IgD-negative memory B cell (primary cell): ENCODE measurements around the gene NPPC. TPM values are rescaled to one million over a fixed set of nuclear protein-coding genes. Genes with fewer than 3 reads are reported as not detected.
"Not testable (repeated sequence)": the region's sequence is repeated elsewhere in the genome, so short reads cannot be mapped to it uniquely, and the experiment has no call there.

Source experiments
- H3K27ac Mint-ChIP-seq, 3 donors: one replicate each; pipeline ENCODE4 v1.8.0; 2020 to 2022; ENCODE audit warnings: mild to moderate bottlenecking in 3 of 3, mixed read lengths in 3 of 3, moderate library complexity in 1 of 3
- H3K27me3 Mint-ChIP-seq: one replicate; pipeline ENCODE4 v1.8.0; 2021; ENCODE audit warnings: mixed read lengths
- H3K36me3 Mint-ChIP-seq: one replicate; pipeline ENCODE4 v1.8.0; 2020; ENCODE audit warnings: mild to moderate bottlenecking, mixed read lengths
- H3K4me1 Mint-ChIP-seq, 3 donors: one replicate each; pipeline ENCODE4 v1.8.0; 2020 to 2022; ENCODE audit warnings: mixed read lengths in 3 of 3, mild to moderate bottlenecking in 1 of 3
- H3K4me3 Mint-ChIP-seq, 4 donors: one replicate each; pipeline ENCODE4 v1.8.0; 2020 to 2022; ENCODE audit warnings: mild to moderate bottlenecking in 4 of 4, mixed read lengths in 4 of 4, moderate library complexity in 3 of 4
- H3K9me3 Mint-ChIP-seq, 3 donors: one replicate each; pipeline ENCODE4 v1.8.0; 2020 to 2021; ENCODE audit warnings: mixed read lengths in 3 of 3, mild to moderate bottlenecking in 1 of 3
- polyA plus RNA-seq: library from polyadenylated mRNA; unstranded; fragments of 300-500 nt; fragmentation: Illumina TruSeq; gene quantifications from one replicate; pipeline ENCODE4 v1.2.3, GENCODE V29; 2021

NPPC gene
- polyA plus RNA-seq, 1 donor from 2014 or later: not detected

GRCh38 chr2:231919341-231920035, 6.7 kb downstream of the NPPC start:
- Mint-ChIP-seq H3K4me3 (peak overlapping the region in 1 of 4 donors; percentile 5), H3K27ac (no peak overlapping the region), H3K9me3 (no peaks in the 10 kb centered on the region), H3K36me3 (no peaks in the 10 kb centered on the region), H3K27me3 (peaks cover 22% of the 10 kb centered on the region), H3K4me1 (peaks cover 2 to 4% (median 3%) of the 10 kb centered on the region in 3 donors)

GRCh38 chr2:231918501-231919330, 7.5 kb downstream of the NPPC start:
- peaks cover 17% of the 10 kb centered on the region for H3K27me3 Mint-ChIP-seq
- H3K27ac Mint-ChIP-seq: no peak overlapping the region
- no peak overlapping the region for H3K4me3 Mint-ChIP-seq
- H3K36me3 Mint-ChIP-seq: no peaks in the 10 kb centered on the region
- H3K9me3 Mint-ChIP-seq: no peaks in the 10 kb centered on the region
- H3K4me1 Mint-ChIP-seq: peaks cover 0 to 2% (median 0%) of the 10 kb centered on the region in 3 donors

GRCh38 chr2:231917280-231918066, 8.7 kb downstream of the NPPC start:
- H3K27ac Mint-ChIP-seq: no peak overlapping the region
- no peaks in the 10 kb centered on the region for H3K36me3 Mint-ChIP-seq
- no peak overlapping the region for H3K4me3 Mint-ChIP-seq
- H3K27me3 Mint-ChIP-seq: peaks cover 10% of the 10 kb centered on the region
- H3K4me1 Mint-ChIP-seq: peaks cover 0 to 2% (median 0%) of the 10 kb centered on the region in 3 donors
- no peaks in the 10 kb centered on the region for H3K9me3 Mint-ChIP-seq

GRCh38 chr2:231914077-231914690, 12.0 kb downstream of the NPPC start:
- no peak overlapping the region for H3K4me3 Mint-ChIP-seq
- H3K36me3 Mint-ChIP-seq: no peaks in the 10 kb centered on the region
- H3K27me3 Mint-ChIP-seq: peaks cover 9% of the 10 kb centered on the region
- peaks cover 0 to 3% (median 0%) of the 10 kb centered on the region in 3 donors for H3K4me1 Mint-ChIP-seq
- no peak overlapping the region for H3K27ac Mint-ChIP-seq
- H3K9me3 Mint-ChIP-seq: no peaks in the 10 kb centered on the region

- Mint-ChIP-seq H3K27ac (no peak overlapping the region), H3K4me3 (no peak overlapping the region), H3K9me3 (no peaks in the 10 kb centered on the region), H3K27me3 (peaks cover 9% of the 10 kb centered on the region), H3K4me1 (peaks cover 0 to 1% (median 0%) of the 10 kb centered on the region in 3 donors), H3K36me3 (no peaks in the 10 kb centered on the region)
These were observed 14.8 kb downstream of the NPPC start for GRCh38 chr2:231911381-231911780.

- no peak overlapping the region for H3K27ac Mint-ChIP-seq
These were observed 15.4 kb downstream of the NPPC start for GRCh38 chr2:231910771-231911170.

GRCh38 chr2:231910161-231910560, 16.0 kb downstream of the NPPC start:
- not testable (repeated sequence) for H3K4me1 Mint-ChIP-seq, H3K27ac Mint-ChIP-seq, H3K27me3 Mint-ChIP-seq, H3K9me3 Mint-ChIP-seq, H3K36me3 Mint-ChIP-seq
- H3K4me3 Mint-ChIP-seq: peak overlapping the region in 1 of 4 donors; percentile 25

More at GRCh38 chr2:231910771-231911170, 15.4 kb downstream of the NPPC start:
- H3K9me3 Mint-ChIP-seq: no peaks in the 10 kb centered on the region
- no peaks in the 10 kb centered on the region for H3K36me3 Mint-ChIP-seq
- no peak overlapping the region for H3K4me3 Mint-ChIP-seq
- peaks cover 0 to 1% (median 0%) of the 10 kb centered on the region in 3 donors for H3K4me1 Mint-ChIP-seq
- peaks cover 9% of the 10 kb centered on the region for H3K27me3 Mint-ChIP-seq

- no peak overlapping the region for H3K27ac Mint-ChIP-seq
- H3K9me3 Mint-ChIP-seq: no peaks in the 10 kb centered on the region
- H3K4me1 Mint-ChIP-seq: peaks cover 0 to 1% (median 0%) of the 10 kb centered on the region in 3 donors
- H3K4me3 Mint-ChIP-seq: no peak overlapping the region
- no peaks in the 10 kb centered on the region for H3K36me3 Mint-ChIP-seq
- H3K27me3 Mint-ChIP-seq: peaks cover 9% of the 10 kb centered on the region
These were observed 16.6 kb downstream of the NPPC start for GRCh38 chr2:231909631-231910030.

- peaks cover 0 to 1% (median 0%) of the 10 kb centered on the region in 3 donors for H3K4me1 Mint-ChIP-seq
- H3K27ac Mint-ChIP-seq: no peak overlapping the region
- H3K4me3 Mint-ChIP-seq: no peak overlapping the region
- peaks cover 6% of the 10 kb centered on the region for H3K27me3 Mint-ChIP-seq
- H3K9me3 Mint-ChIP-seq: no peaks in the 10 kb centered on the region
- no peaks in the 10 kb centered on the region for H3K36me3 Mint-ChIP-seq
These were observed 17.6 kb downstream of the NPPC start for GRCh38 chr2:231908584-231908983.

GRCh38 chr2:231907765-231908164, 18.4 kb downstream of the NPPC start:
- Mint-ChIP-seq H3K36me3 (no peaks in the 10 kb centered on the region), H3K4me3 (no peak overlapping the region), H3K4me1 (peaks cover 0 to 1% (median 0%) of the 10 kb centered on the region in 3 donors), H3K27ac (no peak overlapping the region), H3K27me3 (peaks cover 5% of the 10 kb centered on the region), H3K9me3 (no peaks in the 10 kb centered on the region)

GRCh38 chr2:231905026-231905425, 21.2 kb downstream of the NPPC start:
- peaks cover 5% of the 10 kb centered on the region for H3K27me3 Mint-ChIP-seq
- H3K4me3 Mint-ChIP-seq: no peak overlapping the region
- H3K4me1 Mint-ChIP-seq: peaks cover 0 to 1% (median 0%) of the 10 kb centered on the region in 3 donors
- H3K27ac Mint-ChIP-seq: peak overlapping the region in 1 of 3 donors; percentile 53
- H3K9me3 Mint-ChIP-seq: no peaks in the 10 kb centered on the region
- no peaks in the 10 kb centered on the region for H3K36me3 Mint-ChIP-seq

GRCh38 chr2:231904161-231904611, 22.0 kb downstream of the NPPC start:
- no peaks in the 10 kb centered on the region for H3K36me3 Mint-ChIP-seq
- H3K27me3 Mint-ChIP-seq: peaks cover 6% of the 10 kb centered on the region
- no peaks in the 10 kb centered on the region for H3K9me3 Mint-ChIP-seq
- no peak overlapping the region for H3K4me3 Mint-ChIP-seq
- no peak overlapping the region for H3K27ac Mint-ChIP-seq
- H3K4me1 Mint-ChIP-seq: no peaks in the 10 kb centered on the region

GRCh38 chr2:231902598-231902997, 23.6 kb downstream of the NPPC start:
- Mint-ChIP-seq H3K4me1 (no peaks in the 10 kb centered on the region), H3K36me3 (no peaks in the 10 kb centered on the region), H3K27ac (peak overlapping the region in 1 of 3 donors; percentile 76), H3K9me3 (no peaks in the 10 kb centered on the region), H3K4me3 (no peak overlapping the region), H3K27me3 (peaks cover 6% of the 10 kb centered on the region)

- Mint-ChIP-seq H3K36me3 (no peaks in the 10 kb centered on the region), H3K9me3 (no peaks in the 10 kb centered on the region), H3K27ac (no peak overlapping the region), H3K4me3 (no peak overlapping the region), H3K27me3 (peaks cover 6% of the 10 kb centered on the region), H3K4me1 (no peaks in the 10 kb centered on the region)
These were observed 25.2 kb downstream of the NPPC start for GRCh38 chr2:231900972-231901371.
